ENCODE measurements around the gene GPR39. TPM values are rescaled to one million over a fixed set of nuclear protein-coding genes. Genes with fewer than 3 reads are reported as not detected.

Gene GPR39
- total RNA-seq, 1 experiment from 2014 or later = 0.50 TPM

DNA sequence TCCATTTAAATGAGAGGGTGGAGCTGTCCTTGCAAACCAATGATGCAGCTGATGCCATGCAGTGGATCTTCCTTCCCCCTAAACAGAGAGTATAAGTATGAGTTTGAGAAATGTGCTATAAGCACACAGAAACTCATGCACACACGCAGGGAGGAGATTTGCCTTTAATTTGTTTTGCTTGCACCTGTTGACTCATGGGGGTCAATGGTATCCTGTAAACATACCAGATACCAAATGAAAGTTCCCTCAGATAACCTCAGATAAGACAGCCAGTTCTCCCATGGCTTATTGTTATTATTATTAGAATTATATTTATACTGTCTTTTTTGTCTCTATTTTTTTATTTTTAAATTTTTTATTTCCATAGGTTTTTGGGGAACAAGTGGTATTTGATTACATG is 29.5 kb upstream of the GPR39 start:
- H3K27me3 Mint-ChIP-seq (ENCODE audit: low read depth) = peaks cover 4% of the 10 kb centered on the region
- no peaks in the 10 kb centered on the region; a peak in 1 of 7 replicates for H3K36me3 Mint-ChIP-seq (ENCODE audit: insufficient read depth in 1 of 3, low read depth in 3 of 3)
- H3K56ac ChIP-seq (ENCODE audit: insufficient read length, low read depth, low read length) = no peak overlapping the region
- no peaks in the 10 kb centered on the region for H3K79me2 ChIP-seq (ENCODE audit: insufficient read depth, low read length)
- H4K8ac ChIP-seq (replicated peaks; ENCODE audit: insufficient read length, low read depth, low read length) = no peak overlapping the region
- H2BK15ac ChIP-seq (ENCODE audit: low read depth, low read length) = no peak overlapping the region
- no peaks in the 10 kb centered on the region for H3K9me3 ChIP-seq (ENCODE audit: control insufficient read depth, low read depth, low read length)
- no peaks in the 10 kb centered on the region for H3K27me3 ChIP-seq (ENCODE audit: insufficient read depth, low read length)
- no peak overlapping the region for H3K27ac ChIP-seq (ENCODE audit: insufficient read length, low read depth, low read length)
- no peak overlapping the region for H3K4ac ChIP-seq (ENCODE audit: low read depth, low read length)
- H4K5ac ChIP-seq (ENCODE audit: insufficient read length, low read depth, low read length) = no peak overlapping the region
- no peak for DNase-seq
- no peak overlapping the region for H3T11ph ChIP-seq (ENCODE audit: low read length)
- H3K4me1 Mint-ChIP-seq = peaks cover 7 to 10% of the 10 kb centered on the region in 2 experiments
- H3K4me3 Mint-ChIP-seq = no peak overlapping the region
- no peak for TF ChIP-seq CTCF (conservative IDR thresholded peaks at IDR 0.05)
- no peak overlapping the region for H3K18ac ChIP-seq (ENCODE audit: insufficient read length, low read depth, low read length)
- no peaks in the 10 kb centered on the region for H3K23me2 ChIP-seq (ENCODE audit: insufficient read length, low read depth, low read length, poor library complexity, severe bottlenecking)
- H4K91ac ChIP-seq (ENCODE audit: insufficient read length, low read depth, low read length) = no peak overlapping the region
- H3K23ac ChIP-seq (ENCODE audit: insufficient read length, low read depth, low read length) = no peak overlapping the region
- H3K4me2 ChIP-seq (ENCODE audit: insufficient read depth, insufficient read length, low read length) = no peak overlapping the region
- peaks cover 3% of the 10 kb centered on the region; the same call in 1 of the 2 replicates for H3K4me1 ChIP-seq (ENCODE audit: insufficient read depth, low read length)
- no peak overlapping the region for H2BK5ac ChIP-seq (ENCODE audit: insufficient read length, low read length)
- H3K79me1 ChIP-seq (ENCODE audit: insufficient read depth, low read depth, low read length, poor library complexity, severe bottlenecking) = no peaks in the 10 kb centered on the region
- no peaks in the 10 kb centered on the region; a peak in 1 of 5 replicates for H3K9me3 Mint-ChIP-seq
- H4K20me1 ChIP-seq (ENCODE audit: control insufficient read depth, insufficient read depth, insufficient read length) = no peaks in the 10 kb centered on the region
- no CpG with 5 or more reads among the region's 1 CpG for WGBS (ENCODE audit: extremely low coverage, insufficient read length, low lambda C conversion rate)
- no peak overlapping the region for H2BK20ac ChIP-seq (ENCODE audit: low read depth, low read length, poor library complexity, severe bottlenecking)
- no peak overlapping the region for H2BK120ac ChIP-seq (ENCODE audit: low read depth, low read length, poor library complexity, severe bottlenecking)
- no peak overlapping the region for H3K9ac ChIP-seq (ENCODE audit: extremely low read depth, insufficient read length, low read length)
- H2AFZ ChIP-seq (ENCODE audit: low read length) = no peak overlapping the region
- no peak overlapping the region for H2BK12ac ChIP-seq (ENCODE audit: insufficient read length, low read depth, low read length)
- H2AK5ac ChIP-seq (ENCODE audit: insufficient read length, low read length) = no peak overlapping the region
- H3K14ac ChIP-seq (ENCODE audit: insufficient read depth, low read length) = no peak overlapping the region
- no peak overlapping the region for H3K27ac Mint-ChIP-seq

Data from H9 (cell line).